Large intestine (tissue), 3 donors: Measurements from ENCODE around the gene KRT6C. TPM values are rescaled to one million over a fixed set of nuclear protein-coding genes. Genes with fewer than 3 reads are reported as not detected.

ENCODE experiments used
- DNase-seq, 2 donors: peaks; one replicate each; pipeline versions ENCODE4 v3.0.0 to v3.0.0-alpha.2; 2013
- H3K27ac ChIP-seq: one replicate; pipeline ENCODE4 v1.5.1; 2013; ENCODE audit warnings: low read length
- H3K27me3 ChIP-seq: 2 replicates; pipeline ENCODE4 v1.6.1; 2013; ENCODE audit warnings: low read length; ENCODE audit not compliant: control insufficient read depth, insufficient read depth
- H3K36me3 ChIP-seq: 2 replicates; pipeline ENCODE4 v1.6.1; 2013; ENCODE audit warnings: low read length; ENCODE audit not compliant: control insufficient read depth, insufficient read depth
- H3K4me1 ChIP-seq: one replicate; pipeline ENCODE4 v1.6.1; 2013; ENCODE audit warnings: low read length; ENCODE audit not compliant: control insufficient read depth, insufficient read depth
- H3K4me3 ChIP-seq: one replicate; pipeline ENCODE4 v1.5.1; 2013; ENCODE audit warnings: low read length
- H3K9me3 ChIP-seq: one replicate; pipeline ENCODE4 v1.6.1; 2013; ENCODE audit warnings: mild to moderate bottlenecking, low read depth, low read length, moderate library complexity; ENCODE audit not compliant: control insufficient read depth
- WGBS: methylation state at CpG from one replicate; pipeline ENCODE4 v1.1.5; 2013; ENCODE audit warnings: low lambda C conversion rate; ENCODE audit not compliant: insufficient coverage; 5-methylcytosine and 5-hydroxymethylcytosine counted together
- polyA plus RNA-seq: library from polyadenylated mRNA; unstranded; fragments of 120-200 nt; gene quantifications from one replicate; pipeline ENCODE4 v1.2.1, GENCODE V29; 2013

Gene KRT6C
- polyA plus RNA-seq, 1 donor = not detected

DNA sequence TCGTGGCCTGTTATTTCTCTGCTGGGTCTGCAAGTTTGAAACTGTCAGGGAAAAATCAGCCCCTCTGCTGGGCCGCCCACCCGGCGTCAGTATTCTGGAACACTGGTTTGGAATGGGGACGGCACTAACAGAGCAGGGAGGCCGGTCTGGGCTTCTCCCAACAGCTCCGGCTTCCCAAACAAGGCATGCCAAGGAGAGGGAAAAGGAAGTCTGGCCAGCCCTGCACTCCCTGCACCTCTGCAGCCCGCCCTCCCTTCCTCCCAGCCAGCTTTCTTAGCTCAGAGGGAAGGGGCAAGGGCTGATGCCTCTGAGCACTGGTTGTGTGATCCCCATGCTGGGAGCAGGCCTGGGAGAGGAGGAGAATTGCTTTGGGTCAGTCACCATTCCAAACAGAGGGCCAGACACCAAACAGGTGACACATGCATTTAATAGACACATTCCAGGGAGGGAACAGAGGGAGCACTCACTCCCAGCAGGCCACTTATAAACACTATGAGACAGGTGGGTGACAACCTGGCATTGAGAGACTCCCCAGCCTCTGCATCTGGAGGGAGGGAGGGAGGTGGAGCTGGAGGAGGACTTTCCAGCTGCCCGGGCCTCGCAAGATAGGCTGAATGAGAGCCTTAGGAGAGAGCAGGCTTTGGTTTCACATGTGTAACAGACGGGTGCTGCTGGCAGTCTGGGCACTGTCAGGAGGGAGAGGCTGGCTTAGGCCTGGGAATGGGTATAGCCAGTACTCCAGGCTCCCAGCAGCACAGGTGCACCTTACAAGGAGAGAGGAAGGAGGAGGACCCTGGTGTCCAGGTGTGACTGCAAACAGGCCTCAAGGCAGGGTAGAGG lies 49.7 kb downstream of the KRT6C start:
- no peaks in the 10 kb centered on the region for H3K36me3 ChIP-seq
- no peak overlapping the region for H3K27ac ChIP-seq
- no peak overlapping the region for H3K4me3 ChIP-seq
- H3K9me3 ChIP-seq = no peaks in the 10 kb centered on the region
- WGBS = no CpG with 5 or more reads among the region's 11 CpGs
- H3K4me1 ChIP-seq = no peaks in the 10 kb centered on the region
- no peak for DNase-seq
- peaks cover 3% of the 10 kb centered on the region for H3K27me3 ChIP-seq

DNA sequence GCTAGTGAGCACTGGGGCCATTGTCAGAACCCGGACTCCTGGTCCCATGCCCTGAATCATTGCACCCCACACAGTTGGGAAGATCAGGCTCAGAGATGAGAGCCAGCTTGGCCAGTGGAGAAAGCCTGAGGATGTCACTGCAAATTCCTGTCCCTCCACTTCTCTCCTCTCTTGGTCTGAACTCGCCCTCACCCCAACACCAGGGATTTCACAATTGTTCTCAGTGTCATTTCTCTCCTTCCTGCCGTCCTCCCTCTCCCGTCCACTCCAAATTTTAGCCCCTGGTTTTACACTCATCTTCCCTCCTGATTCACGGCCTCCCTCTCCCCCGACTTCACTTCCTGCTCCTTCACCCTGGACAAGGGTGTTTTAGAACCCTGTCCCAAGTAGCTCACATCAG lies 50.6 kb downstream of the KRT6C start:
- peaks cover 3% of the 10 kb centered on the region for H3K27me3 ChIP-seq
- 70% methylated on average over 5 of the region's 6 CpGs for WGBS
- H3K9me3 ChIP-seq = no peaks in the 10 kb centered on the region
- no peak overlapping the region for H3K4me3 ChIP-seq
- H3K4me1 ChIP-seq = no peaks in the 10 kb centered on the region
- no peaks in the 10 kb centered on the region for H3K36me3 ChIP-seq
- H3K27ac ChIP-seq = no peak overlapping the region
- DNase-seq = no peak

DNA sequence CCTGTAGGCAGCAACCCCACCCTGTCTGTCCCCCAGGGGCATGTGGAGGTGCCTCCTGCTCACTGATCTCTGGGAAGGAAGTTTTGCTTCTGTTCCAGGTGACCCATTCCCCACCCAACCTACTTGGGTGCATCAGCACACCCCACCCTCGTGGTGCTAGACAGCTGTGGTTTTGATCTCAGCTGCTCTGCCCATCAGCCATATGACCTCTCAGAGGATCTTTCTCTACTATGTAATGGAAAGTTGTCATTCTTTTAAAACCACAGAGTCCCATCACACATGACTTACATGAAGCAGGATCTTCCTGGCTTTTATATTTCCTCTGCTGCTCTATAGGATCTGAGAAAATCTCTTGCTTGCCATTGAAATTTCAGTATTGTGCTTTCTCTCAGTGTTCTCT lies 53.9 kb downstream of the KRT6C start:
- Histone ChIP-seq H3K27ac (no peak overlapping the region), H3K27me3 (peaks cover 3% of the 10 kb centered on the region), H3K4me1 (no peaks in the 10 kb centered on the region), H3K9me3 (no peaks in the 10 kb centered on the region), H3K4me3 (no peak overlapping the region), H3K36me3 (no peaks in the 10 kb centered on the region)
- DNase-seq = no peak
- WGBS = no CpG with 5 or more reads among the region's 1 CpG

DNA sequence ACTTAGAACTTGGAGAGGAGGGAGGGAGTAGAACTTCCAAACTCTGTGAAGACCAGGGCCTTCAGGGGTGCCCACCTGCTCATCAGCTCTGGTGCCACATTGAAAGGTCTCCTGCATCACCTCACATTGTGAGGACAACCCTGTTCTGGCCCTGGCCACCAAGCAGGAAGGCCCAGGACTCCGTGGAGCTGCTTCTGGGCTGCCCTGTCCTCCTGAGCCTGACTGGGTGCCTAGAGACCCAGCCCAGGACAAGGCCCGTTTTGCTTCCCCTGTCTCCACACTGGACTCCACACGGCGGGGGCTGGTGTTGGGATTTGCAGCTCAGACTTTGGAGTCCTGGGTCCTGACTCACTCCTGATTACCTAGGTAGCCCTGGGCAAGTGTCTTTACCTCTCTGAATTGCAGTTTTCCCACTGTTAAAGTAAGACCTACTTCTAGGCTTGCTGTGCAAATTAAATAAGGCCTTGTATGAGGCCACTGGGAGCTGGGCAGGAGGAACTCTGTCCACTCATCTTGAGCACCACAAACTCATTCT lies 55.0 kb downstream of the KRT6C start:
- DNase-seq = no peak
- Histone ChIP-seq H3K4me3 (no peak overlapping the region), H3K4me1 (no peaks in the 10 kb centered on the region), H3K27me3 (peaks cover 3% of the 10 kb centered on the region), H3K9me3 (no peaks in the 10 kb centered on the region), H3K36me3 (no peaks in the 10 kb centered on the region), H3K27ac (no peak overlapping the region)
- WGBS = no CpG with 5 or more reads among the region's 4 CpGs

Other genes with a start within 250 kb of the KRT6C start
- 8.6 TPM for gene KRT7, start 240.6 kb downstream of the KRT6C start, polyA plus RNA-seq
- gene KRT86, start 199.2 kb downstream of the KRT6C start, polyA plus RNA-seq = 0.97 TPM
- gene KRT81, start 182.3 kb downstream of the KRT6C start, polyA plus RNA-seq = 0.72 TPM
- 0.03 TPM for gene KRT83, start 152.4 kb downstream of the KRT6C start, polyA plus RNA-seq
- 0.03 TPM for gene KRT85, start 106.3 kb downstream of the KRT6C start, polyA plus RNA-seq
- not detected for gene KRT84, start 88.2 kb downstream of the KRT6C start, polyA plus RNA-seq
- gene KRT82, start 67.5 kb downstream of the KRT6C start, polyA plus RNA-seq = not detected
- not detected for gene KRT75, start 39.4 kb downstream of the KRT6C start, polyA plus RNA-seq
- gene KRT6B, start 21.7 kb downstream of the KRT6C start, polyA plus RNA-seq = not detected
- gene KRT6A, start 19.5 kb upstream of the KRT6C start, polyA plus RNA-seq = 0.01 TPM
- 1.8 TPM for gene KRT5, start 46.6 kb upstream of the KRT6C start, polyA plus RNA-seq
- gene KRT71, start 79.3 kb upstream of the KRT6C start, polyA plus RNA-seq = 0.04 TPM
- not detected for gene KRT74, start 100.0 kb upstream of the KRT6C start, polyA plus RNA-seq
- 2.0 TPM for gene KRT72, start 127.7 kb upstream of the KRT6C start, polyA plus RNA-seq
- 0.97 TPM for gene KRT73, start 144.8 kb upstream of the KRT6C start, polyA plus RNA-seq
- gene KRT2, start 178.4 kb upstream of the KRT6C start, polyA plus RNA-seq = 0.54 TPM
- gene KRT1, start 206.6 kb upstream of the KRT6C start, polyA plus RNA-seq = 0.51 TPM
- 0.42 TPM for gene KRT77, start 229.7 kb upstream of the KRT6C start, polyA plus RNA-seq